Transverse colon (tissue), 3 donors: ENCODE results near the gene DLG4.

Source experiments
- POLR2A ChIP-seq: fragments of 450-650 bp; IDR thresholded peaks from one replicate; pipeline ENCODE4 v1.6.1; 2016; ENCODE audit warnings: antibody characterized with exemption, mild to moderate bottlenecking, moderate library complexity
- TF ChIP-seq, protein P1 (sequence below), 5 experiments: fragments of 200-600 bp in 3 of 5; fragments of 450-650 bp in 2 of 5; sonication (generic) in 3 of 5; IDR thresholded peaks; 1 replicate in 2 of 5; 2 replicates in 3 of 5; pipeline ENCODE4 v1.5.1; 2016 to 2017; ENCODE audit warnings: antibody characterized with exemption in 5 of 5, inconsistent platforms in 3 of 5, mild to moderate bottlenecking in 2 of 5, moderate library complexity in 1 of 5

DNA sequence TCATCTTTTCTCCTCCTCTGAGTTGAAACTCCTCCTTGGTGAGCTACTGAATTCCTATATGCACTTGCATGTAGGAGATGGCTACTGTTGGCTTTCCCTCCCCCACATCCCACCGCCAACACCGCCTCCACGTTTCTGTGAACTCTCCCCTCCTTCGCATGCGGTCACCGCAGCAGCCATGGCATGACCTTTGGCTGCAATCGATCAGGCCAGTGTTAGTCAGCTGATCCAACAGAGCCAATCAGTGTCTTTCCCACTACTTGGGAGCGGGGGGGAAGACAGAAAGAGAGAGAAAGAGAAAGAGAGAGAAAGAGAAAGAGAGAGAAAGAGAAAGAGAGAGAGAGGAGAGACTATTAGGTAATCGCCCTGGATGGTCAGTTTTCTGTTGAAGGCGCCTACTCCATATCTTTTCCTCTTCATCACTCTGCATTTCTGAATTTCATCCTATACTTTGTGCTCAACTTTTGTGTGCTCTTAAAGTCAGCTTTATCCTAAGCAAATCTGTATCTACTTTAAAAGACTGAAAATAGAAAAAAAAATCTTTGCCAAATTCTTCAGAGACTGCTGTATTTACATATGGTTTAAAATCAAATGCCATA is 63.2 kb downstream of the DLG4 start:
- no peak for TF ChIP-seq POLR2A
- TF ChIP-seq, protein P1, sequence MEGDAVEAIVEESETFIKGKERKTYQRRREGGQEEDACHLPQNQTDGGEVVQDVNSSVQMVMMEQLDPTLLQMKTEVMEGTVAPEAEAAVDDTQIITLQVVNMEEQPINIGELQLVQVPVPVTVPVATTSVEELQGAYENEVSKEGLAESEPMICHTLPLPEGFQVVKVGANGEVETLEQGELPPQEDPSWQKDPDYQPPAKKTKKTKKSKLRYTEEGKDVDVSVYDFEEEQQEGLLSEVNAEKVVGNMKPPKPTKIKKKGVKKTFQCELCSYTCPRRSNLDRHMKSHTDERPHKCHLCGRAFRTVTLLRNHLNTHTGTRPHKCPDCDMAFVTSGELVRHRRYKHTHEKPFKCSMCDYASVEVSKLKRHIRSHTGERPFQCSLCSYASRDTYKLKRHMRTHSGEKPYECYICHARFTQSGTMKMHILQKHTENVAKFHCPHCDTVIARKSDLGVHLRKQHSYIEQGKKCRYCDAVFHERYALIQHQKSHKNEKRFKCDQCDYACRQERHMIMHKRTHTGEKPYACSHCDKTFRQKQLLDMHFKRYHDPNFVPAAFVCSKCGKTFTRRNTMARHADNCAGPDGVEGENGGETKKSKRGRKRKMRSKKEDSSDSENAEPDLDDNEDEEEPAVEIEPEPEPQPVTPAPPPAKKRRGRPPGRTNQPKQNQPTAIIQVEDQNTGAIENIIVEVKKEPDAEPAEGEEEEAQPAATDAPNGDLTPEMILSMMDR (IDR thresholded peaks at IDR 0.05) = no peak
